ENCODE measurements around the gene SIGLECL1.
"Not testable (repeated sequence)": the region's sequence is repeated elsewhere in the genome, so short reads cannot be mapped to it uniquely, and the experiment has no call there.

Gene SIGLECL1

GRCh38 chr19:51224898-51225393 lies 25.9 kb upstream of the SIGLECL1 start, which contains the start of gene CD33:
CD33 (plus strand) TSS chr19:51225080; CDS start chr19:51225119, 39 bp downstream.
- H3K4me3 ChIP-seq (ENCODE audit: low read length), result peak within 1 kb of the TSS; percentile 19
- not testable (repeated sequence) for H3K36me3 ChIP-seq (ENCODE audit: control insufficient read depth, insufficient read depth, low read length); H3K4me1 ChIP-seq (ENCODE audit: control insufficient read depth, insufficient read depth, low read length); H3K27ac ChIP-seq (ENCODE audit: low read depth, low read length); H3K9ac ChIP-seq (ENCODE audit: low read length); H3K27me3 ChIP-seq (ENCODE audit: control insufficient read depth, insufficient read depth, low read length)

- Histone ChIP-seq H3K4me1 (ENCODE audit: control insufficient read depth, insufficient read depth, low read length) (no peaks in the 10 kb centered on the region), H3K27me3 (ENCODE audit: control insufficient read depth, insufficient read depth, low read length) (no peaks in the 10 kb centered on the region), H3K9ac (ENCODE audit: low read length) (no peak overlapping the region), H3K27ac (ENCODE audit: low read depth, low read length) (no peak overlapping the region), H3K36me3 (ENCODE audit: control insufficient read depth, insufficient read depth, low read length) (no peaks in the 10 kb centered on the region), H3K4me3 (ENCODE audit: low read length) (no peak overlapping the region)
Observed at GRCh38 chr19:51226067-51226466, 24.8 kb upstream of the SIGLECL1 start.

- Histone ChIP-seq H3K4me3 (ENCODE audit: low read length) (no peak overlapping the region), H3K27me3 (ENCODE audit: control insufficient read depth, insufficient read depth, low read length) (no peaks in the 10 kb centered on the region), H3K36me3 (ENCODE audit: control insufficient read depth, insufficient read depth, low read length) (no peaks in the 10 kb centered on the region)
Observed at GRCh38 chr19:51227326-51227725, 23.6 kb upstream of the SIGLECL1 start.

GRCh38 chr19:51227966-51228365 lies 22.9 kb upstream of the SIGLECL1 start:
- Histone ChIP-seq H3K27me3 (ENCODE audit: control insufficient read depth, insufficient read depth, low read length) (no peaks in the 10 kb centered on the region), H3K27ac (ENCODE audit: low read depth, low read length) (no peak overlapping the region), H3K36me3 (ENCODE audit: control insufficient read depth, insufficient read depth, low read length) (no peaks in the 10 kb centered on the region), H3K4me1 (ENCODE audit: control insufficient read depth, insufficient read depth, low read length) (no peaks in the 10 kb centered on the region), H3K4me3 (ENCODE audit: low read length) (no peak overlapping the region), H3K9ac (ENCODE audit: low read length) (no peak overlapping the region)

More at GRCh38 chr19:51227326-51227725, 23.6 kb upstream of the SIGLECL1 start:
- no peaks in the 10 kb centered on the region for H3K4me1 ChIP-seq (ENCODE audit: control insufficient read depth, insufficient read depth, low read length)
- no peak overlapping the region for H3K9ac ChIP-seq (ENCODE audit: low read length)
- no peak overlapping the region for H3K27ac ChIP-seq (ENCODE audit: low read depth, low read length)

- H3K4me3 ChIP-seq (ENCODE audit: low read length), result no peak overlapping the region
- no peak overlapping the region for H3K9ac ChIP-seq (ENCODE audit: low read length)
- H3K27ac ChIP-seq (ENCODE audit: low read depth, low read length), result no peak overlapping the region
- H3K4me1 ChIP-seq (ENCODE audit: control insufficient read depth, insufficient read depth, low read length), result no peaks in the 10 kb centered on the region
- H3K36me3 ChIP-seq (ENCODE audit: control insufficient read depth, insufficient read depth, low read length), result no peaks in the 10 kb centered on the region
- H3K27me3 ChIP-seq (ENCODE audit: control insufficient read depth, insufficient read depth, low read length), result no peaks in the 10 kb centered on the region
Observed at GRCh38 chr19:51240866-51241265, 10.0 kb upstream of the SIGLECL1 start.

GRCh38 chr19:51242881-51243630 lies 7.8 kb upstream of the SIGLECL1 start:
- Histone ChIP-seq H3K9ac (ENCODE audit: low read length) (no peak overlapping the region), H3K36me3 (ENCODE audit: control insufficient read depth, insufficient read depth, low read length) (no peaks in the 10 kb centered on the region), H3K27me3 (ENCODE audit: control insufficient read depth, insufficient read depth, low read length) (no peaks in the 10 kb centered on the region), H3K4me3 (ENCODE audit: low read length) (no peak overlapping the region), H3K27ac (ENCODE audit: low read depth, low read length) (no peak overlapping the region), H3K4me1 (ENCODE audit: control insufficient read depth, insufficient read depth, low read length) (no peaks in the 10 kb centered on the region)

- H3K27ac ChIP-seq (ENCODE audit: low read depth, low read length), result no peak overlapping the region
- no peak overlapping the region for H3K9ac ChIP-seq (ENCODE audit: low read length)
- no peaks in the 10 kb centered on the region for H3K36me3 ChIP-seq (ENCODE audit: control insufficient read depth, insufficient read depth, low read length)
- no peak overlapping the region for H3K4me3 ChIP-seq (ENCODE audit: low read length)
- H3K27me3 ChIP-seq (ENCODE audit: control insufficient read depth, insufficient read depth, low read length), result no peaks in the 10 kb centered on the region
- H3K4me1 ChIP-seq (ENCODE audit: control insufficient read depth, insufficient read depth, low read length), result no peaks in the 10 kb centered on the region
Observed at GRCh38 chr19:51246164-51246552, 4.7 kb upstream of the SIGLECL1 start.

GRCh38 chr19:51247972-51248590 lies 2.8 kb upstream of the SIGLECL1 start:
- Histone ChIP-seq H3K9ac (ENCODE audit: low read length) (no peak overlapping the region), H3K4me1 (ENCODE audit: control insufficient read depth, insufficient read depth, low read length) (no peaks in the 10 kb centered on the region), H3K36me3 (ENCODE audit: control insufficient read depth, insufficient read depth, low read length) (no peaks in the 10 kb centered on the region), H3K27ac (ENCODE audit: low read depth, low read length) (no peak overlapping the region), H3K27me3 (ENCODE audit: control insufficient read depth, insufficient read depth, low read length) (no peaks in the 10 kb centered on the region), H3K4me3 (ENCODE audit: low read length) (no peak overlapping the region)

GRCh38 chr19:51251468-51251820 lies 564 bp downstream of the SIGLECL1 start:
- H3K4me1 ChIP-seq (ENCODE audit: control insufficient read depth, insufficient read depth, low read length), result no peaks in the 10 kb centered on the region
- no peak overlapping the region for H3K4me3 ChIP-seq (ENCODE audit: low read length)
- no peaks in the 10 kb centered on the region for H3K27me3 ChIP-seq (ENCODE audit: control insufficient read depth, insufficient read depth, low read length)
- H3K27ac ChIP-seq (ENCODE audit: low read depth, low read length), result no peak overlapping the region
- H3K9ac ChIP-seq (ENCODE audit: low read length), result no peak overlapping the region
- H3K36me3 ChIP-seq (ENCODE audit: control insufficient read depth, insufficient read depth, low read length), result no peaks in the 10 kb centered on the region

- Histone ChIP-seq H3K36me3 (ENCODE audit: control insufficient read depth, insufficient read depth, low read length) (no peaks in the 10 kb centered on the region), H3K9ac (ENCODE audit: low read length) (no peak overlapping the region), H3K4me1 (ENCODE audit: control insufficient read depth, insufficient read depth, low read length) (no peaks in the 10 kb centered on the region), H3K4me3 (ENCODE audit: low read length) (no peak overlapping the region), H3K27me3 (ENCODE audit: control insufficient read depth, insufficient read depth, low read length) (no peaks in the 10 kb centered on the region), H3K27ac (ENCODE audit: low read depth, low read length) (no peak overlapping the region)
Observed at GRCh38 chr19:51252306-51253079, 1.6 kb downstream of the SIGLECL1 start.

GRCh38 chr19:51253088-51253806 lies 2.4 kb downstream of the SIGLECL1 start:
- Histone ChIP-seq H3K27me3 (ENCODE audit: control insufficient read depth, insufficient read depth, low read length) (no peaks in the 10 kb centered on the region), H3K36me3 (ENCODE audit: control insufficient read depth, insufficient read depth, low read length) (no peaks in the 10 kb centered on the region), H3K9ac (ENCODE audit: low read length) (no peak overlapping the region), H3K4me3 (ENCODE audit: low read length) (no peak overlapping the region), H3K4me1 (ENCODE audit: control insufficient read depth, insufficient read depth, low read length) (no peaks in the 10 kb centered on the region), H3K27ac (ENCODE audit: low read depth, low read length) (no peak overlapping the region)

- Histone ChIP-seq H3K36me3 (ENCODE audit: control insufficient read depth, insufficient read depth, low read length) (no peaks in the 10 kb centered on the region), H3K9ac (ENCODE audit: low read length) (no peak overlapping the region), H3K27ac (ENCODE audit: low read depth, low read length) (no peak overlapping the region), H3K4me1 (ENCODE audit: control insufficient read depth, insufficient read depth, low read length) (no peaks in the 10 kb centered on the region), H3K4me3 (ENCODE audit: low read length) (no peak overlapping the region), H3K27me3 (ENCODE audit: control insufficient read depth, insufficient read depth, low read length) (no peaks in the 10 kb centered on the region)
Observed at GRCh38 chr19:51256155-51256625, 5.3 kb downstream of the SIGLECL1 start.

Data from rectal smooth muscle tissue (tissue), 1 donor.